Breast epithelium (tissue), 4 donors: ENCODE data around the gene TADA2A. TPM values are rescaled to one million over a fixed set of nuclear protein-coding genes. Genes with fewer than 3 reads are reported as not detected.
"Not testable (repeated sequence)": the region's sequence is repeated elsewhere in the genome, so short reads cannot be mapped to it uniquely, and the experiment has no call there.

Experiments used
- DNase-seq, 2 donors: peaks; one replicate each; pipeline ENCODE4 v3.0.0-alpha.2; 2019; ENCODE audit warnings: low spot score in 2 of 2
- H3K27ac ChIP-seq, 2 donors: fragments of 200-600 bp; sonication (generic) in 1 of 2; one replicate each; pipeline ENCODE4 v1.5.1; 2016 to 2019; ENCODE audit warnings: mild to moderate bottlenecking in 1 of 2
- H3K27me3 ChIP-seq, 2 donors: fragments of 200-600 bp; sonication (generic) in 1 of 2; one replicate each; pipeline versions ENCODE4 v1.5.1 to v1.6.0; 2017 to 2019; ENCODE audit warnings: control low read depth in 1 of 2, mild to moderate bottlenecking in 1 of 2
- H3K36me3 ChIP-seq: fragments of 200-600 bp; one replicate; pipeline ENCODE4 v1.5.1; 2019
- H3K4me1 ChIP-seq, 2 donors: fragments of 200-600 bp; sonication (generic); one replicate each; pipeline ENCODE4 v1.5.1; 2016 to 2019; ENCODE audit warnings: control low read depth in 1 of 2
- H3K4me3 ChIP-seq, 3 donors: fragments of 200-600 bp; sonication (generic); 1 replicate in 2 of 3; 2 replicates in 1 of 3; pipeline ENCODE4 v1.5.1; 2016 to 2019; ENCODE audit warnings: mild to moderate bottlenecking in 3 of 3, moderate library complexity in 2 of 3
- H3K9me3 ChIP-seq, 2 donors: fragments of 200-600 bp; sonication (generic) in 1 of 2; one replicate each; pipeline ENCODE4 v1.5.1; 2016 to 2019; ENCODE audit warnings: control low read depth in 1 of 2
- POLR2A ChIP-seq: fragments of 450-650 bp; IDR thresholded peaks from one replicate; pipeline ENCODE4 v1.6.1; 2016; ENCODE audit warnings: antibody characterized with exemption, mild to moderate bottlenecking, moderate library complexity
- POLR2AphosphoS5 ChIP-seq, 3 donors: sonication (generic); formaldehyde crosslinking; IDR thresholded peaks; one replicate each; pipeline ENCODE4 v1.6.1; 2017; ENCODE audit warnings: antibody characterized with exemption in 3 of 3
- intact Hi-C: fragments of 100-400 bp; cut with DNase I; formaldehyde crosslinking; loops from one replicate; pipeline ENCODE4 v1.15.1; 2023; ENCODE audit warnings: low total_unique reads
- total RNA-seq, 3 donors: library from RNA; depleted of rRNA; stranded (reverse); fragments of >200 nt; gene quantifications; one replicate each; pipeline ENCODE4 v1.1.0, GENCODE V29; 2016
- TF ChIP-seq, protein P1 (sequence below), 3 donors: fragments of 450-650 bp; IDR thresholded peaks; one replicate each; pipeline ENCODE4 v1.5.1; 2016 to 2017; ENCODE audit warnings: antibody characterized with exemption in 3 of 3, mild to moderate bottlenecking in 3 of 3, moderate library complexity in 3 of 3

TADA2A gene
- total RNA-seq, 3 donors from 2014 or later, result 14.7 to 36.1 (median 26.3) TPM

DNA sequence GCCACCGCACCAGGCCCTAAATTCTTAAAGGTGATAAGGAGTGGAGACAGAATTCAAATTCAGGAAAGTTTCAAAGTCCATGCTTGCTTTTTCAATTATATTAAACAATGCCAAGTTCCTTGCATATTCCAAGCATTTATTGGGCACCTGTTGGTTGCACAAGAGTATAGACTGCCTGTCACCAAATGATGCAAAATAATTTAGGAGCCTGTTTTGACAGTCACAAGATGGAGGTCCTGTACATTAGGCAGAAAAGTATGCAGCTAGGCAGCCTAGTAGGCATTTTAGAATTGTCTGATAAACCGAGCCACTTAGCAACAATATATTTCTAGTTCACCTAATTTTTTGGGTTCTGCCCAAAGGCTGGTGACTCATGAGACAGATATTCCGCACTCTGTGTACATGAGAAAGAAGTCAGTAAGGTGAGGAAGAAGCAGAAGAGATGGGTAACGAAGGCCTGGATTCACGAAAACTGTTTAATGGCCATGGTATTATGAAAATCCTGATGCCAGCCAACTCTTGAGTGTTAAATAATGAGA lies 7.4 kb upstream of the TADA2A start:
- no peak overlapping the region for H3K27ac ChIP-seq
- no peaks in the 10 kb centered on the region for H3K36me3 ChIP-seq
- H3K4me3 ChIP-seq, result no peak overlapping the region
- DNase-seq, result no peak
- H3K9me3 ChIP-seq, result no peaks in the 10 kb centered on the region
- H3K27me3 ChIP-seq, result no peaks in the 10 kb centered on the region
- TF ChIP-seq, protein P1, sequence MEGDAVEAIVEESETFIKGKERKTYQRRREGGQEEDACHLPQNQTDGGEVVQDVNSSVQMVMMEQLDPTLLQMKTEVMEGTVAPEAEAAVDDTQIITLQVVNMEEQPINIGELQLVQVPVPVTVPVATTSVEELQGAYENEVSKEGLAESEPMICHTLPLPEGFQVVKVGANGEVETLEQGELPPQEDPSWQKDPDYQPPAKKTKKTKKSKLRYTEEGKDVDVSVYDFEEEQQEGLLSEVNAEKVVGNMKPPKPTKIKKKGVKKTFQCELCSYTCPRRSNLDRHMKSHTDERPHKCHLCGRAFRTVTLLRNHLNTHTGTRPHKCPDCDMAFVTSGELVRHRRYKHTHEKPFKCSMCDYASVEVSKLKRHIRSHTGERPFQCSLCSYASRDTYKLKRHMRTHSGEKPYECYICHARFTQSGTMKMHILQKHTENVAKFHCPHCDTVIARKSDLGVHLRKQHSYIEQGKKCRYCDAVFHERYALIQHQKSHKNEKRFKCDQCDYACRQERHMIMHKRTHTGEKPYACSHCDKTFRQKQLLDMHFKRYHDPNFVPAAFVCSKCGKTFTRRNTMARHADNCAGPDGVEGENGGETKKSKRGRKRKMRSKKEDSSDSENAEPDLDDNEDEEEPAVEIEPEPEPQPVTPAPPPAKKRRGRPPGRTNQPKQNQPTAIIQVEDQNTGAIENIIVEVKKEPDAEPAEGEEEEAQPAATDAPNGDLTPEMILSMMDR (IDR thresholded peaks at IDR 0.05), result no peak
- TF ChIP-seq POLR2AphosphoS5 (IDR thresholded peaks at IDR 0.05), result no peak
- no peak for TF ChIP-seq POLR2A
- intact Hi-C loops, result no loop called here
- H3K4me1 ChIP-seq, result no peaks in the 10 kb centered on the region

DNA sequence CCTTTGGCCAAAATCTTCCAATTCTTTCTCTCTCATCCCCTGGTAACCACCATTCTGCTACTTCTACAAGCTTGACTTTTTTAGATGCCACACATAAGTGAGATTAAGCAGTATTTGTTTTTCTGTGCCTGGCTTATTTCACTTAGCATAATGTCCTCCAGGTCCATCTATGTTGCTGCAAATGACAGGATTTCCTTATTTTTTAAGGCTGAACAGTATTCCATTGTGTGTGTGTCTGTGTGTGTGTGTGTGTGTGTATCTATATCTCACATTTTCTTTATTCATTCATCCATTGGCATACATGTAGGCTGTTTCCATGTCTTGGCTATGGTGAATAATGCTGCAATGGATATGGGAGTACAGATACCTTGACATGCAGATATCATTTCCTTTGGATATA lies 6.2 kb upstream of the TADA2A start:
- Histone ChIP-seq H3K36me3 (no peaks in the 10 kb centered on the region), H3K27me3 (no peaks in the 10 kb centered on the region), H3K9me3 (no peaks in the 10 kb centered on the region), H3K4me1 (no peaks in the 10 kb centered on the region), H3K4me3 (no peak overlapping the region), H3K27ac (no peak overlapping the region)
- intact Hi-C loops, result no loop called here
- DNase-seq, result no peak
- TF ChIP-seq POLR2A (no peak), POLR2AphosphoS5 (IDR thresholded peaks at IDR 0.05) (no peak)
- TF ChIP-seq, protein P1 (IDR thresholded peaks at IDR 0.05), result no peak

DNA sequence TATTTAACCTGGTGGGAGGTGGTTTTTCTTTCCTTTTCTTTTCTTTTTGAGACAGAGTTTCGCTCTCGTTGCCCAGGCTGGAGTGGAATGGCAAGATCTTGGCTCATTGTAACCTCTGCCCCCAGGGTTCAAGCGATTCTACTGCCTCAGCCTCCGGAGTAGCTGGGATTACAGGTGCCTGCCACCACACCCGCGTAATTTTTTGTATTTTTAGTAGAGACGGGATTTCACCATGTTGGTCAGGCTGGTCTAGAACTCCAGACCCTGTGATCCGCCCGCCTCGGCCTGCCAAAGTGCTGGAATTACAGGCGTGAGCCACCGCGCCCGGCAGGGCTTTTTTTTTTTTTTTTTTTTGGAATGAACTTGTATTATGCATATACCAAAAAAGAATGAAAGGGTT lies 1.2 kb upstream of the TADA2A start:
- intact Hi-C loops, H3K27me3 ChIP-seq, H3K4me1 ChIP-seq, DNase-seq, H3K9me3 ChIP-seq, H3K36me3 ChIP-seq, H3K27ac ChIP-seq: not testable (repeated sequence)
- peak overlapping the region; percentile 64 to 97 (median 79) for H3K4me3 ChIP-seq

DNA sequence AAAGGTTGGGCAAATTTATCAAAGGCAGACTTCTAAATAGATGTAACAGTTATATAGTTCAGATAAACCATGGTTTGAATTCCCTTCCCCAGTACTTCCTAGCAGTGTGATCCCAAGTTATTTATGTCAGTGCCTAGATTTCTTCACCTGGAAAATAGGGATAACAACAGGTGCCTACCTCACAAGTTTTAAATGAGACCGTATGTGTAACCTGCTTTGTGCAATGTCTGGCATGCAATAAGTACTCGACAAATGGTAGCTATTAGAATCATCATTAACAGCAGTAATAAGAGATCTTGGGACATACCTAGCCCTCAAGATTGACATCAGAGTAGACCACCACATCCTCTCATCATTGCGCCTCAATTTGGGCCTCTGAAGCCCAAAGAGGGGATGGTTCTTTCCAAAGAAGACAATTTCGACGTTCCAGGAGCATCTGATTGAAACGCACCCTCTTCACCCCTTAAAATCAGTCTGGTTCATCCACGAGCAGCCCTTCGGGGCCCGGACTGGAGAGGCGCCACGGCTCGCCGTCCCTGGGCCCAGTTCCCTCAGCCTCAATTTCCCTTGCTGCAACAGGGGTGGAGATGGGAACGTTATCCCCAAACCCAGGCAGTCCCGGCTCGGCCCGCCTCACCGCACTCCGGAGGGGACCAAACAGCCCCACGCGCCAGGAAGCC lies 591 bp upstream of the TADA2A start:
- TF ChIP-seq POLR2AphosphoS5 (IDR thresholded peaks at IDR 0.05), result no peak
- no peak for TF ChIP-seq POLR2A
- TF ChIP-seq, protein P1 (IDR thresholded peaks at IDR 0.05), result no peak
- no peaks in the 10 kb centered on the region for H3K4me1 ChIP-seq
- intact Hi-C loops, result no loop called here
- H3K27ac ChIP-seq, result peak overlapping the region; percentile 93 to 99
- H3K27me3 ChIP-seq, result no peaks in the 10 kb centered on the region
- DNase-seq, result no peak
- peak overlapping the region; percentile 64 to 97 (median 79) for H3K4me3 ChIP-seq
- H3K36me3 ChIP-seq, result no peaks in the 10 kb centered on the region
- H3K9me3 ChIP-seq, result no peaks in the 10 kb centered on the region

DNA sequence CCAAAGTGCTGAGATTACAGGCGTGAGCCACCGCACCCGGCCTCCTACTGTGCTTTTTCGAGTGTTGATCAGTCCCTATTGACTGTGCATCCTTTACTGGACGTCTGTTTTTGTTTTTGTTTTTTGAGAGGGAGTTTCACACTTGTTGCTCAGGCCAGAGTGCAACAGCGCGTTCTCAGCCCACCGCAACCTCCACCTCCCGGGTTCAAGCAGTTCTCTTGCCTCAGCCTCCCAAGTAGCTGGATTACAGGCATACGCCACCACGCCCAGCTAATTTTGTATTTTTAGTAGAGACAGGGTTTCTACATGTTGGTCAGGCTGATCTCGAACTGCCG lies 1.4 kb downstream of the TADA2A start:
- DNase-seq, H3K36me3 ChIP-seq, H3K27me3 ChIP-seq, intact Hi-C loops, H3K4me3 ChIP-seq, H3K4me1 ChIP-seq, H3K9me3 ChIP-seq: not testable (repeated sequence)
- peak overlapping the region in 1 of 2 donors; percentile 99 for H3K27ac ChIP-seq

DNA sequence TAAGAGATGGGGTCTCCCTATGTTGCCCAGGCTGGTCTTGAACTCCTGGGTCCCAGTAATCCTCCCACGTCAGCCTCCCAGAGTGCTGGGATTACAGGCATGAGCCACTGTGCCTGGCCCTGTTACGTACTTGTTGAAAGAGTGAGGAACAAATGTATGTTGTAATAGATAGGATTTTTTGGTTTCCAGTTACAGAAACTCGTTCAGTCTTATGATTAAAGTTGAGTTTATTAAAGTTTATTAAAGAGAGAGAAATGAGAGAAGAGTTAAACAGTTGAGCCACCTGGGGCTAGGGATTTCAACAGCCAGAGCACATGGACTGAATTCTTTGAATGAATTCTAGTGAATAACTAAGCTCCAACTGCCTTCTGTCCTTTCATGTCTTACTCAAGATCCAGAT lies 3.7 kb downstream of the TADA2A start:
- no peak overlapping the region for H3K27ac ChIP-seq
- H3K36me3 ChIP-seq, result no peaks in the 10 kb centered on the region
- DNase-seq, result no peak
- H3K9me3 ChIP-seq, result no peaks in the 10 kb centered on the region
- H3K27me3 ChIP-seq, result no peaks in the 10 kb centered on the region
- H3K4me3 ChIP-seq, result no peak overlapping the region
- no peak for TF ChIP-seq POLR2AphosphoS5 (IDR thresholded peaks at IDR 0.05)
- TF ChIP-seq, protein P1 (IDR thresholded peaks at IDR 0.05), result no peak
- no peak for TF ChIP-seq POLR2A
- intact Hi-C loops, result loop anchor here (5.0 kb wide), 1 partner anchor 77 kb away; the partner anchor contains the start of gene DUSP14
- H3K4me1 ChIP-seq, result no peaks in the 10 kb centered on the region
